NCI-H1417 (cell line): ENCODE measurements around the gene CACNG4.

Experiments
- DNase-seq, 3 experiments: peaks; one replicate each; lab custom pipeline; 2025; lab: John Stamatoyannopoulos, UW

The CACNG4 gene

DNA sequence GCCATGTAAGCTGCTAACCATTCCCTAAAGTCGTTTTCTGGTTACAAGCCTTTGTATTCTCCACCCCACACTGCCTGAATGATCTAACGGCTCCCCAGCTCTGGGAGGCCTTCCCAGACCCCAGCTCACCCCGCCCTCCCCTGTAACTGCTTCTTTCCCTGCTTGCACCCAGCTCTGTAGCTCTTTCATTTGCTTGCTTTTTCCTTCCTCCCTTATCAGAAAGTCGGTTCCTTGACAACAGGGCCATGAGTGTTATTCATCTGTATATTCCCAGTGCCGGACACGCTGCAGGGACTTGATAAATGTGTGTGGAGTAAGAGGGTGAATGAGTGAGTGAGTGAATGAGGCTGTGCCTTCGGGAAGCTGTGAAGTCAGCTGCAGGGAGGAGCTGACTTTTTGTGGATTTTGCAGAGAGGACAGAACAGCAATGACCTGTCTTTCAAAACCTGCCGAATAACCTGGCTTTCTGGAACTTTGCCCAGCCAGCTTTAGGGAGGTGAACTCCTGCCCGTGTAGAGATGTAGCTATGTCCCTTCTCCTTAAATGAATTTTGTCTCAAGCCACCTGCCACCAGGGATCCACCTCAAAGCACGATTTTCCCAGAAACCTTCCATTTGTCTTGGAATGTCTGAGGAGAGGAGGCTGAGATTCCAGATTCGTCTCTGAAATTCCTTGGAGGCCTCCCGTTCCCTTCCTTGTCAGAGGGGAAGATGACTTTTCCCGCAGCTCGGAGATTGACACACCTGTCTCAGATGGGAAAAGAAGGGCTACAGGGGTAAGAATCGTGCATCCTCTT, 20.0 kb upstream of the CACNG4 start:
- peak in 2 of 3 experiments; percentile 36 to 58 for DNase-seq

DNA sequence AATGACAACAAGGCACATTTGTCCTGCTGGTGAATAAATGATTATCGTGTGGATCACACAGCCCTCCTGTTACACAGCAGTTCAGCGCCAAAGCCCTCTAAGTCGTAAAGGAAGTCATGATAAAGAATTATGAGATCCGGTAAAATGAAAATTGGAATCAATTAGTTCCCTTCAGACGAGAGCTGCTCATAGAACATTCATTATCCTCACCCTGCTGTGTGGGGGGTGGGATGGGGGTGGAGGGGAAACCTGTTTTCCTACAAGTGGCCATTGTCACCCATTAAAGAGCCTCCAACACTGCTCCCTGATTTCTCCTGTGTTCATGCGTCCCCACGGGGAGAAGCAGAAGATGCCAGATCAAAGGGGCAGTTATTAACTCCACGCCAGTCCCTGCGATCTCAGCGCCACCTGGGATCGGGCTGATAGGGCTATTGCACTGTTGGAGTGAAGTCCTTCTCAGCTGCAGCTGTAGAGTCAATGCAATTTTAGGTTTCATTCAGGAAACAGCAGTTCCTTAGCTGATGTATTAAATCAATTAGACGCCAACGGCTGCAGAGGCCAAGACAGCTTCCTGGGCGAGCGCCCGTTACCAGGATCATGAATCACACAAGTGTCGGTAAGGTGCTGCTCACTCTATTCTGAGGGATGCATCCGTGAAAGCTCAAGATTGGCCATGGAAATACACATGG, 19.2 kb upstream of the CACNG4 start:
- peak in 2 of 3 experiments; percentile 64 to 77 for DNase-seq

DNA sequence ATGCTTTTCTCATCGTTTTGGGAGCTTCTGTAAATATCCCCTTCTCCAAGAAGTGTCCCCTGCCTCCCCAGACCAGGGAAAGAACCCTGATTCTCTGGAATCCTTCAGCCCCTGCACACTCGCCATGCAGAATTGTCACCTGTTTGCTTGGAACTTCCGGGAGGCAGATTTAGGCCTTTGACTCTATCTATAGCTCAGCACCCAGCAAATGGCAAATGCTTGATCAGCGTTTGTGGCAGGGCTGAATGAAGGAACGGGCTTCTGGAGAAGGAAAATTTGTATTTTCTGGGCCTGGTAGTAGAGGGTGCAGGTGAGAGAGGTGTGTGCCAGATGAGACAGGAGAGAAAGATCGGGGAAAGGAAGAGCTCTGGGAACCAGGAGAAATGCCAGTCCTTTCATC, 18.3 kb upstream of the CACNG4 start:
- DNase-seq = no peak

DNA sequence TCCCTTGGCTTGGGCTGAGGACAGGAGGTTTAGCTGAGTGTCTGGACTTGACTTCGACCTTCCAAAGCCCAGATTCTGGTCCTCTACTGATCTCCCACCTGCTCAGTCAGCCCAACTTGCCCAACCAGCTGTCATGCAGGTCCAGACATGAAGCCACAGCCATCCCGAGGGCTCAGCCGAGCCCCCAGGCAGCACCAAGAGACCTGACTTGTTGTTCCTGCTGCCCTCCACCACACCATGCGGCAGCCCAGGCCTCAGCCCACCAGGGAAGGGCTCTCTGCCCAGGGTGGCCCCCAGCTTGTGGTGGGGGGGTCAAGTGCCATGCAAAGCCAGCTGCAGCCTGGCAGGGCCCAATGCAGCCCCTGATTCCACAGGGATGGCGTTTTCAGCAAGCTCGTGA, 17.2 kb upstream of the CACNG4 start:
- DNase-seq = no peak

DNA sequence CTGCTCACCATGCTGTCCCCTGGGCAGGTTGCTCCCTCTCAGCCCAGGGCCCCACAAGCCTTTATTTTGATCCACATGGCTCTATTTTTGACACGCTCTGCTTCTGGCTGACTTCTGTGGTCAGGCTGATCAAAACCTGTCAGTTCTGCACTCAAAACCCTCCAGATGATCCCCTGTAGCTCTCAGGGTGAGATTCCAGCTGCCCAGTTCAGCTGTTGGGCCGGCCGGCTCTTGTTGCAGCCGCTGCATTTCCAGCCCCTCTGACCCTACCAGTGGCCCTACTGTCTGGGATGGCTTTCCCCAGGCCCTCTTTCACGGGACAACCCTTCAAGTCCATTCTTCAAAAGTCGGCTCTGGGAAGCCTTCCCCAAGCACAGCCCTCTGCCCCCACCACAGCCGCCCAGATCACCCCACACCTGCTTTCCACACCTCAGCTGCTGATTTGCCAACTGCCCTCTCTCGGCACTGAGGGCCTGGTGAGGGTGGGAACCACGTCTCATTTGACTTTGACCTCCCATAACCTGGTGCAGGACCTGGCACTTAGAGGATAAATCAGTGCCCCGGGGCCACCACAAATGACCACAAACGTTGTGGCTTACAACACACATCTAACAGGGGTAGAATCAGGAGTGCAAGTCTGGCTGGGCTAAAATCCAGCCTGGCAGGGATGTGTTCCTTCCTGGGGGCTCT, 16.3 kb upstream of the CACNG4 start:
- no peak for DNase-seq

DNA sequence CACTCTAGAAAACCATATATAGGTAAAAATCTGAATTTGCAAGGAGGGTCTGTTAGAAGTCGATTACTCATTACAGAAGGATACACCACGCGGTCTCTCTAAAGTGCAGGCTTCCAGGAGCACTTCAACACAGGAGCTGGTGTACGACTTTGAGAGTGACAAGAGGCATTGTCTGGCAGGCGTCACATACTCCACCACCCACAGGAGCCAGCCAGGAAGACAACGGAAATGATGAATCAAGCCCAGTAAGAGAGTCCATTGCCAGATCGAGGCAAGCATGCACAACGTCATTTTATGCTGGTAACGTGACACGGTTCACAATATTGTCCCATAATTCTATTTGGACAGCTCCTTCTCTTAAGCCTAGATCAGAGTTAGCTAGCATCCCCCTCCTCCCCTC, 15.0 kb upstream of the CACNG4 start:
- no peak for DNase-seq

DNA sequence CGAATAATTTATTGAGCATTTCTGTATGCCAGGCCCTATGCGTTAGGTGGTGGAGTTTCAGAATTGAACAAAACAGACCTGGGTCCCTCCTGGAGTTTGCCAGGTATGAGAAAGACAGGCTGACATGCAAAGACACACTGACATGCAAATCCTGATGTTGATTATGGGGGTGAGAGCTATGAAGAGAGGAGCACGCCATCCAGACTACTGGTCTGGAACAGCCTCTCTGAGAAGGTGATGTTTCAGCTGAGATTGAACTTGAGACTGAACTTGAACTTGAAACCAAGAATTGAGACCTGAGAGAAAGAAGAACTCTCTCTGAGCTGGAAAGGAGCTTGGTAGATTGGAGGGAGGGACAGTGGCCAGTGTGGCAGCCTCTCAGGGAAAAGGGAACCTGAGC, 14.2 kb upstream of the CACNG4 start:
- no peak for DNase-seq

DNA sequence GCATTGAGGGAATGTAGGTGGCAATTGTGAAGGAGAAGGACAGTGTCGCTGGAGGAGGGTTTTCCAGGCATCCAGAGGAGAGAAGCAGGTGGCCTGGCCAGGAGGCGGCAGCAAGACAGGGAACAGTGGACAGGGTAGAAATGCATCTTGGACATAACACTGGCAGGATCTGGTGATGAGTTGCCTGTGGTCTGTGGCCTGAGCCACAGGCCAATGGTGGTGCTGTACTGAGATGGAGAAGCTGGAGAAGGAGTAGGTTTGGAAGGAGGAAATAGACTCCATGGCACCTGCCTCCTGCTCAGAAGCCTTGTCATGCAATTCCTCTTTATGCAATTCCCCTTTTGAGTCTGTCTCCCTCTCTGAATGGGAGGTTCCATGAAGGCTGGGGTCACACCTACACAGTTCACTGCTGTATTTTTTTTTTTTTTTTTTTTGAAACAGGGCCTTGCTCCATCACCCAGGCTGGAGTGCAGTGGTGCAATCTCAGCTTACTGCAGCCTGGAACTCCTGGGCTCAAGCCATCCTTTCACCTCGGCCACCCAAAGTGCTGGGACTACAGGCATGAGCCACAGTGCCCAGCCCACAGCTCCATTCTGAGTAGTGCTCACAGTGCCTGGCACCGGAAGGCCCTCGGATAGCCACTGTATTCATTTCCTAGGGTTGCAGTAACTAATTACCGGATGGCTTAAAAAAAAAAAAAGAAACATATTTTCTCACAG, 13.5 kb upstream of the CACNG4 start:
- no peak for DNase-seq

DNA sequence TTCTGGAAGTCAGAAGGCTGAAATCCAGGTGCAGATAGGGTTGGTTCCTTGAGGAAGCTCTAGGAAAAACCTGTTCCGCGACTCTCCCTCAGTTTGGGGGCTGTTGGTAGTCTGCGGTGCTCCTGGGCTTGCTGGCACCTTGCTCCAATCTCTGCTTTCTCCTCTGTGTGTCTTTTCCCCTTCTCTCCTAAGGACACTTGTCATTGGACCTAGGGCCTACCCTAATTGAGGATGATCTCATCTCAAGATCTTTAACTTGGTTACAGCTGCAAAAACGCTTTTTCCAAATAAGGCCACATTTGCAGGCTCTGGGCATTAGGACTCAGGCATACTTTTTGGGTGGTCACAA, 12.9 kb upstream of the CACNG4 start:
- peak in 1 of 3 experiments; percentile 16 for DNase-seq

DNA sequence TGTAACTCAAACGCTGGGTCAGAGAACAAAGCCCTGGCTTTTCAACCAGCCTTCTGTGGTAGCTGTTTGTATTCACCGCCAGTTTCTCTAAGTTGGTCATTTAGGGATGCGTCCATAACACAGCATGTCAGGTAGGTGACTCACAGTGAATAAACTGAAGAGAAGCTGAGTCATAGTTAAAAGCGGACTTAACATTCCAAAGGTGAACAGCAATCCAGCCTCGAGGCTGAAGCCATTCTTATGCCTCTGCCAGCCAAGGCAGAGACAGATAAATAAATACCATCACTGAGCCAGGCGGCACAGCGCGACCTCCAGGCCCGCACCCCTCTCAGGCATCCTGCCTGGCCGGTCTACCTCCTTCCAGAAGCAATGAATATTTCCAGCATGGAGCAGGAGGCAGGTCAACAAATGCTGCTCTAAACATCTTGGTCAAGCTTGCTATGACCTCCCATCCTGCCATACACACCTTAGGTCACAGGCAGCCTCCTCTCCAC, 12.4 kb upstream of the CACNG4 start:
- DNase-seq = no peak

DNA sequence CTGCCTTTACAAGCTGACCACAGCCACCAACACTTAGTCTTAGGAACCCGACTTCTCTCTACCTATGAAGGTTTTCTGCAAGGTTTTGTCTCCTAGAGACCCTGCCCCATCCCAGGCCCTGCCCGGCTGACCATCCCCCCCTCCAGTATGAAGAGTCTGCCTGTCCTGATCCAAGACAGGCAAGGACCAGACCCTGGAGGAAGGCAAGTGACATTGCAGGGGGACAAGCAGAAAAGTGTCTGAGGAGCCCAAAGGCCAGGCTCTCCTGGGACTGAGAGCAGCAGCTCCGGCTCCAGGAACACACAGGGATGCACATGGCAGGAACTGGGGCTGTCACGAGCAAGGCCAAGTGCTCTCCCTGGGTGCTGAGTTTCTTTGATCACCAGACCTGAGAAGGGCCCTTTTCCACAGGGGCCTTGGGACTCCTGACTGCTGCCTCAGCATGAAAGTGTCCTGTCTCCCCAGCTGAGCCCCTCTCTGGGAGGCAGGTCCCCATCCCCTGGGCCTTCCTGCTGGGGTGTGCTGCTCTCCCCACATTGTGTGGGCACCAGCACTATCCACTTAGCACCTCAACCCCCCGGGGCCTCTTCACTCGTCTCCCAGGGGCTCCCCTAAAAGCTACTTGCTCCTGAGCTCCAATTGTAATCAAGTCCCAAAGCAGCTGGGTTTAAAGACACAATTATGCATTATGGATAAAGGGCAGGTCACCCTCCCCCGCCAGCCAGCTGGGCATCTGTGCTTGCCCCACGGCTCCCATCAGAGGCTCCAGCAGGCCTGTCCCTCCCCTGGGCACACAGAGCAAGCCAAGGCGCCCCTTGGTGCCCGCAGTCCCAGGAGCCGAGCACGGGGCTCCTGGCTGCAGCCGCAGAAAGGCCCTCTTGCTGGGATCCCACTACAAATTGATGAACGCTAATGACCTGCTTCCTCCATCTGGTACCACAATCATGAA, 11.6 kb upstream of the CACNG4 start:
- DNase-seq = peak in 1 of 3 experiments; percentile 22

DNA sequence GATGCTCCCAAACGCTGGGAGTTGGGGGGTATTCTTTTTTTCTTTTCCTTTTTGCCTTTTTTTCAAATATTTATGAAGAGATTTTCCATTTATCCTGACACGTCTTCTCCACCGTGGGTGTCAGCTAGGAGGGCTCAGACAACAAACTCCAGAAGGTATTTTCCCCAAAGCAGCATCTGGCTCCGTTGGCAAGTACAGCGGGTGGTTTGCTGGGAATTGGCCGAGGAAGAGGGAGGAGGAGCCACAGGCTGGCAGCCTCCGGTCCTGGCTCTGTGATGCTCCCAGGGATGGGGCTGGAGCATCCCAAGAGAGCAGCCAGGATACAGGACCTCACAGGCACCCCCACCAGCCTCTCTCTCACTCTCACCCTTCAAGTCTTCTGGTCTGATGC, 10.9 kb upstream of the CACNG4 start:
- DNase-seq = no peak

DNA sequence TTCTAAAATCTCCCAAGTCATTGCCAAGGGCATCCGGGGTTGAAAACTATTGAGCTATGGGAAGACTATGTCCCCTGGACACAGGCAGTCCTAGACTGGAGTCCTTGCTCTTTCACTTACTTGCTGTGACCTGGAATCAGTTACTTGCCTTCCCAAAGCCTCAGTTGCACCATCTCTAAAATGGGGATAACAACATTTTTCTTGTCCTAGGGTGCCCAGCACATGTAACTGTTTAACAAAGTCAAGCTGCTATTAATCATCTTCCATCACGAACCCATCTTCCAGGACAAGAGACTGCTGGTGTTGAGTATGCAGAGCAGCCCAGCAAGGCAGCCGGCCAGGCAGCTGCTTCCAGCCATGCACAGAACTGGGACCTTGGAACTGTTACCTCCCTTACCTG, 9.9 kb upstream of the CACNG4 start:
- DNase-seq = no peak

DNA sequence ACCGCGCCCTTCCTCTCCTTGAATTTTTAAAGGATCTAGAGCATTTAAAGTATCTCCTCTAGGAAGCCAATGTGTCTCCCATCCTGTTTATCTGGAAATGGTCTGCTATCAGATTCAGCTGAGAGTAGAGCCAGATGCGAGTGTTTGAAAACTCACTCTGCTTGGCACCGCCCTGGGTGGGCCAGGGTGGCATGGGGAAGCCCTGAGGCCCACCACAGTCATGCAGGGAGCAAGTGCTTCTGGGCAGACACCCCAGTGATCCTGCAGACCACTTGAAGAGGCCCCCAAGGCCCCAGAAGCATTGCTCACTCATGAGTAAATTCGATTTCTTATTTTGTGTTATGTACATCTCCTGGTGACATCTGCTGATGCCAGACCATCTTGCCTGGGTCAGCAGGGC, 8.7 kb upstream of the CACNG4 start:
- DNase-seq = no peak

DNA sequence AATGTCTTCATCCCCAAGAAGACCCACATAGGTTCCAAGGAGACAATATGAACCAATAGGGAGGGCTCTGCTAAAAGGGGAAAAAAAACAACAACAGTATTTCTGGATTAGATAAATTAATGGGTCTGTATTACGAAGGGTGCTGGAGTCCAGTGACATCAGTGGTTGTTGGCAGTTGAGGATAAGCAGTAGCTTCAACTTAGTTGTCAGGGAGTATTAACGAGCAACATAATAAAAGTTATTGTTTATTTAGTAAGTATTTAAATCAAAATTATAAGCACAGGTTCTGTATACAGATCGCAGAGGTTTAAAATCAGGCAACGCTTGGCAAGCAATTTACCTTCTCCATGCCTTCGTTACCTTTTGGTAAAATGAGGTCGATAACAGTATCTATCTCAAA, 7.6 kb upstream of the CACNG4 start:
- no peak for DNase-seq

DNA sequence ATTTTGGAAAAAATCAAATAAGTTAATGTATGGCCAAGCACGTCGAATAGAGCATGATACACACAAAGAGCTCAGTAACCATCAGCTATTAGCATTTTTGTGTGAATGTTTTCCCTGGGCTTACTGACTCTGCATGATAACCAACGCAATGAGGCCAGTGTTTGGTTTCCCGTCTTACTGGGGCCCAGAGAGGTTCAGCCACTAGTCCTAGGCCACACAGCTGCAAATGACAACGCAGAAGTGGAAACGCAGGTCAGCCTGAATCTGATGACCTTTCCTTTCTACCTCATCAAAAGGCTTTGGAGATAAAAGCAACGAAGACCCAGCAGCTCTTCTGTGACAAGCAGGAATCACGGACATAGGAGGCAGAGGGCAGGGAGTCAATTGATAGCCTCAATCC, 7.2 kb upstream of the CACNG4 start:
- no peak for DNase-seq

DNA sequence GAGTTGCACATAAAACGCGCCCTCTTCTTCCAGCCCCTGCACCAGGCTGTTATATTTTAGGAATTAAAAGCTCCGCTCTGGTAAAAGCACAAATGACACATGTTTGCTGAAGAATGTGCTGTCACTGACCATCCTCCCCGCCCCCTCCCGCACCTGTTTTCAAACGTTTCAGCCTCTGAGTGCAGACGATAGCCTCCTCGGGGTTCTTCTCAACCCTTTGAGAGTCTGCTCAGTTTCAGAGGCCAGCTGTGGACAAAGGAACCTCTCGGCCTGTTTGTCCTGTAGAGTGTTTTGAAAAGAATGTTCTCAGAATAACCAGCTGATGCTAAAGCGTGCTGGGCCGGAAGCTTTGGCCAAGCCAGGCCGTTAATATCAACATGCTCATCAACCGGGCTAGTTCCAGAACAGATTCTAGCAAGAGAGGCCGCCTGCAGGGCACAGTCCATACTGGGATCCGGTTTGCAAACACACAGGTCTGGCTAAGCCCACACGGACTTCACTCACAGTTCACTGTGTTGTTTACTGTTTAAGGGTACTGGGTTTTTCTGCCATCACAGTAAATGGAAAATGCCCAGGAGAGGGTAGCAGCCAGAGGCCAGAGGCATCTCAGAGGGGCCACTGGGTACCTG, 6.4 kb upstream of the CACNG4 start:
- peak in 1 of 3 experiments; percentile 45 for DNase-seq

DNA sequence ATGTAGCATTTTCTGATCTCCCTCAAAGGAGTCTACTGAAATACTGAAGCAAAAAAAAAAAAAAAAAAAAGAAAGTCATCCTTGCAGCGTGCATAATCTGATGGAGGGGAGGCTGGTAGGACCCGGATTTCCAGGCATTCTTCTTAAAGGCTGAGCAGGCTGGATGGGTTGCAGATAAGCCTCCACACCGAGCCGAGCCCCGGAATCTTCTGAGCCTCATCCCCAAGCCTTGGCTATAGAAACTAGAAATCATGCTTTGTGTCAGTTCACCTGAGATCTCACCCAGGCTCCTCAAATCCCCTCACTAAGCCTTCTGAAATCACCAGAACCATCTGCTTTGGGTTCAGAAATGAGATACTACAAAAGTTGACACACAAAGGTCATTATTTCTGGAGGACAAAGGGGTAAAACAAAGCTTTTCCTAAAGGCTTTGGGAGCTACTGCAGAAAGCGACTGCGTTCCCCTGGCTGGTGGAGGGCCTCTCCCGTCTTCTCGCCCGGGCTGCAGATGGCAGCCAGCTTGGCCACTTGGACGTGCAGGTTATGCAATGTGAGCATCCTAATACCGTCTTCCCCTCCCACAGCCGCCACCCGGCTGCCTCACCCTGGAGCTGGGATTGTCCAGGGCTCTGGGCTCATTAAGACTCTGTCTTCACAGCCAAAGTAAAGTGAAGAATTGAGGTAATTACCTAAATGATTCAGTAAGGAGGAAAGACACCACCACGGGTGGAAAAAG, 4.7 kb upstream of the CACNG4 start:
- no peak for DNase-seq

DNA sequence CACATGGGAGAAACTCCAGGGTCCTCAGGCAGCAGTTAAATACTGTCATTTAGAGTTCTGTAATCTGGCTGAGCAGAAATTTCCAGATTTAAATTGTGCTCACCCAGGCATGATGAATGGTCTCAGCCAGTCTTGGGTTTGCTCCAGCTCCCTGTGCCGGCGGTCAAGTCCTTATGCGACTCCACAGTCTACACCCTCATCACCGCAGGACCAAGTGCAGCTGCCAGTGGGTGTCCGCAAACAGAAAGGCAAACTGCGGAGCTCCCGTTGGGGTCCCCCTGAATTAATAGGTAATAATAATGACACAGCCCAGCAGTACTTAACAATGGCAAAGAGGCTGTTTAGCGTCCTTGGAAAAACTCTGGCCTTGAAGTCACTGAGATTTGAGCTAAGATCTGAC, 3.9 kb upstream of the CACNG4 start:
- peak in 2 of 3 experiments; percentile 40 to 76 for DNase-seq

DNA sequence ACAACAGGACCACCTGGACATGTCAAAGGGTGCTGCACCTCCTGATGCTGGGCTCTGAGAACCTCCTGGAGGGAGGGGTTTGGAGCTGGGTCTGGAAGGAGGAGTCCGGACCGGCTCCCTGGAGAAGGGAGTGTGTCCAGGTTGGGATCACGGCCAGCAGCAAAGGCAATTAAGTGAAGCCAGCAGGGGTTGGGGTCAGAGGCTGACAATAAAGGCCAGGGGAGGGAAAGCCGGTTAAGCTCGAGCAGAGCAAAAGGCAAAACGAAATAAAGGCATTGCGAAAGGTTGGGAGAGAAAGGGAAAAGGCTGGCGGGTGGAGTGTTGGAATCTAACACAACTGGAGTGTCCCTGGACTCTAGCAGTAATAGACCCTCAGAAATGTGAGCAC, 992 bp upstream of the CACNG4 start:
- peak in 1 of 3 experiments; percentile 47 for DNase-seq
